Esophagus (tissue), 2 donors: ENCODE measurements around the gene KMT2D. TPM values are rescaled to one million over a fixed set of nuclear protein-coding genes. Genes with fewer than 3 reads are reported as not detected.

Experiments used
- H3K27ac ChIP-seq, 2 donors: one replicate each; pipeline ENCODE4 v1.5.1; 2013; ENCODE audit warnings: low read depth in 2 of 2, mild to moderate bottlenecking in 2 of 2, inconsistent platforms in 1 of 2, low read length in 1 of 2, moderate library complexity in 1 of 2
- H3K27me3 ChIP-seq, 2 donors: one replicate each; pipeline ENCODE4 v1.6.1; 2013; ENCODE audit warnings: low read length in 2 of 2, control low read depth in 1 of 2, mild to moderate bottlenecking in 1 of 2; ENCODE audit not compliant: insufficient read depth in 2 of 2, control insufficient read depth in 1 of 2
- H3K36me3 ChIP-seq, 2 donors: one replicate each; pipeline ENCODE4 v1.6.1; 2013; ENCODE audit warnings: low read length in 1 of 2; ENCODE audit not compliant: control insufficient read depth in 2 of 2, insufficient read depth in 2 of 2
- H3K4me1 ChIP-seq, 2 donors: one replicate each; pipeline ENCODE4 v1.6.1; 2013; ENCODE audit warnings: low read length in 1 of 2; ENCODE audit not compliant: control insufficient read depth in 2 of 2, insufficient read depth in 2 of 2
- H3K4me3 ChIP-seq, 2 donors: one replicate each; pipeline ENCODE4 v1.5.1; 2013; ENCODE audit warnings: low read length in 2 of 2, mild to moderate bottlenecking in 2 of 2, low read depth in 1 of 2, moderate library complexity in 1 of 2
- H3K9me3 ChIP-seq, 2 donors: one replicate each; pipeline ENCODE4 v1.6.1; 2013; ENCODE audit warnings: mild to moderate bottlenecking in 2 of 2, low read depth in 1 of 2, low read length in 1 of 2, moderate library complexity in 1 of 2; ENCODE audit not compliant: control insufficient read depth in 2 of 2, insufficient read depth in 1 of 2
- WGBS, 2 donors: extraction: QIAGEN DNeasy Blood & Tissue Kit; methylation state at CpG; one replicate each; pipeline ENCODE4 v1.1.7; 2013; 5-methylcytosine and 5-hydroxymethylcytosine counted together
- polyA plus RNA-seq, 2 donors: library from polyadenylated mRNA; stranded (reverse); fragments of 200-250 nt; gene quantifications; one replicate each; pipeline ENCODE4 v1.2.3, GENCODE V29; 2013
- donor health status: healthy with polysubstance abuse.
- donor health status: Bipolar disorder and iron deficiency.

Gene KMT2D
- polyA plus RNA-seq: 10 to 100 TPM; 13.2 to 46.6 TPM

- peak within 1 kb of the TSS; percentile 87 to 98 for H3K27ac ChIP-seq
- no peaks in the 10 kb centered on the region for H3K36me3 ChIP-seq
- H3K9me3 ChIP-seq: no peaks in the 10 kb centered on the region
- WGBS, 2 donors: 1% methylated on average over 57 to 74 of the region's 74 CpGs
- H3K4me1 ChIP-seq: peaks cover 11 to 16% of the 10 kb centered on the region in 2 donors
- no peaks in the 10 kb centered on the region for H3K27me3 ChIP-seq
- H3K4me3 ChIP-seq: peak within 1 kb of the TSS; percentile 93 to 98
Observed at GRCh38 chr12:49060237-49061156, at the start of gene KMT2D. TSS of gene KMT2D (minus strand) at chr12:49060794. CDS start at chr12:49055324, 5,470 bp downstream.

- Histone ChIP-seq H3K27me3 (no peaks in the 10 kb centered on the region), H3K36me3 (peaks cover 0 to 12% of the 10 kb centered on the region in 2 donors), H3K4me1 (peaks cover 10 to 19% of the 10 kb centered on the region in 2 donors), H3K9me3 (no peaks in the 10 kb centered on the region), H3K27ac (peak overlapping the region; percentile 93 to 97), H3K4me3 (peak overlapping the region; percentile 82 to 90)
- WGBS, 2 donors: 4 to 6% methylated on average over 30 to 33 of the region's 33 CpGs
Observed at GRCh38 chr12:49109641-49110463, 49.3 kb upstream of the KMT2D start.

- WGBS, 2 donors: 21 to 38% methylated on average over 4 of the region's 4 CpGs
Observed at GRCh38 chr12:49108958-49109404, 48.4 kb upstream of the KMT2D start.

GRCh38 chr12:49105504-49106084 is 45.0 kb upstream of the KMT2D start:
- Histone ChIP-seq H3K36me3 (peaks cover 19 to 42% of the 10 kb centered on the region in 2 donors), H3K4me3 (no peak overlapping the region), H3K27me3 (no peaks in the 10 kb centered on the region), H3K27ac (peak overlapping the region; percentile 51 to 90), H3K4me1 (peaks cover 10 to 23% of the 10 kb centered on the region in 2 donors), H3K9me3 (peaks cover 0 to 2% of the 10 kb centered on the region in 2 donors)
- 58 to 71% methylated on average over 9 of the region's 9 CpGs for WGBS, 2 donors

More at GRCh38 chr12:49108958-49109404, 48.4 kb upstream of the KMT2D start:
- peak overlapping the region; percentile 93 to 97 for H3K27ac ChIP-seq
- peaks cover 10 to 23% of the 10 kb centered on the region in 2 donors for H3K4me1 ChIP-seq
- H3K4me3 ChIP-seq: peak overlapping the region; percentile 3 to 82
- H3K27me3 ChIP-seq: no peaks in the 10 kb centered on the region
- peaks cover 0 to 17% of the 10 kb centered on the region in 2 donors for H3K36me3 ChIP-seq
- H3K9me3 ChIP-seq: no peaks in the 10 kb centered on the region

- H3K4me3 ChIP-seq: no peak overlapping the region
- H3K4me1 ChIP-seq: peaks cover 10 to 23% of the 10 kb centered on the region in 2 donors
- H3K36me3 ChIP-seq: peaks cover 19 to 46% of the 10 kb centered on the region in 2 donors
- peaks cover 0 to 2% of the 10 kb centered on the region in 2 donors for H3K9me3 ChIP-seq
- WGBS, 2 donors: 67 to 75% methylated on average over 3 of the region's 3 CpGs
- H3K27ac ChIP-seq: peak overlapping the region in 1 of 2 donors; percentile 90
- H3K27me3 ChIP-seq: no peaks in the 10 kb centered on the region
Observed at GRCh38 chr12:49104822-49105221, 44.2 kb upstream of the KMT2D start.

GRCh38 chr12:49100380-49100779 is 39.8 kb upstream of the KMT2D start:
- Histone ChIP-seq H3K36me3 (peaks cover 26 to 47% of the 10 kb centered on the region in 2 donors), H3K4me1 (peaks cover under 1 to 10% of the 10 kb centered on the region in 2 donors), H3K9me3 (peaks cover 0 to 2% of the 10 kb centered on the region in 2 donors), H3K27me3 (no peaks in the 10 kb centered on the region), H3K4me3 (no peak overlapping the region), H3K27ac (no peak overlapping the region)
- 84 to 94% methylated on average over 6 of the region's 6 CpGs for WGBS, 2 donors

GRCh38 chr12:49098703-49099102 is 38.1 kb upstream of the KMT2D start:
- WGBS, 2 donors: 89 to 90% methylated on average over 2 of the region's 2 CpGs
- H3K4me1 ChIP-seq: peaks cover 2 to 6% of the 10 kb centered on the region in 2 donors
- peaks cover 26 to 36% of the 10 kb centered on the region in 2 donors for H3K36me3 ChIP-seq

GRCh38 chr12:49098035-49098451 is 37.4 kb upstream of the KMT2D start:
- Histone ChIP-seq H3K27me3 (peaks cover 0 to 11% of the 10 kb centered on the region in 2 donors), H3K4me1 (peaks cover 2 to 6% of the 10 kb centered on the region in 2 donors), H3K9me3 (peaks cover 0 to 2% of the 10 kb centered on the region in 2 donors), H3K4me3 (no peak overlapping the region), H3K36me3 (peaks cover 25 to 31% of the 10 kb centered on the region in 2 donors), H3K27ac (no peak overlapping the region)
- WGBS, 2 donors: 57 to 65% methylated on average over 4 of the region's 4 CpGs

More at GRCh38 chr12:49098703-49099102, 38.1 kb upstream of the KMT2D start:
- peaks cover 0 to 11% of the 10 kb centered on the region in 2 donors for H3K27me3 ChIP-seq
- peaks cover 0 to 2% of the 10 kb centered on the region in 2 donors for H3K9me3 ChIP-seq
- no peak overlapping the region for H3K27ac ChIP-seq
- H3K4me3 ChIP-seq: no peak overlapping the region

GRCh38 chr12:49097381-49097780 is 36.8 kb upstream of the KMT2D start:
- peaks cover 18 to 25% of the 10 kb centered on the region in 2 donors for H3K36me3 ChIP-seq
- WGBS, 2 donors: 84 to 85% methylated on average over 3 of the region's 3 CpGs
- H3K4me3 ChIP-seq: no peak overlapping the region
- H3K27me3 ChIP-seq: peaks cover 0 to 11% of the 10 kb centered on the region in 2 donors
- peaks cover 2 to 6% of the 10 kb centered on the region in 2 donors for H3K4me1 ChIP-seq
- H3K27ac ChIP-seq: no peak overlapping the region
- H3K9me3 ChIP-seq: peaks cover 0 to 2% of the 10 kb centered on the region in 2 donors
